Large intestine (tissue), 3 donors: ENCODE results near the gene ETV6. TPM values are rescaled to one million over a fixed set of nuclear protein-coding genes. Genes with fewer than 3 reads are reported as not detected.

Experiments used
- DNase-seq, 2 donors: peaks; one replicate each; pipeline versions ENCODE4 v3.0.0 to v3.0.0-alpha.2; 2013
- H3K27ac ChIP-seq: one replicate; pipeline ENCODE4 v1.5.1; 2013; ENCODE audit warnings: low read length
- H3K27me3 ChIP-seq: 2 replicates; pipeline ENCODE4 v1.6.1; 2013; ENCODE audit warnings: low read length; ENCODE audit not compliant: control insufficient read depth, insufficient read depth
- H3K36me3 ChIP-seq: 2 replicates; pipeline ENCODE4 v1.6.1; 2013; ENCODE audit warnings: low read length; ENCODE audit not compliant: control insufficient read depth, insufficient read depth
- H3K4me1 ChIP-seq: one replicate; pipeline ENCODE4 v1.6.1; 2013; ENCODE audit warnings: low read length; ENCODE audit not compliant: control insufficient read depth, insufficient read depth
- H3K4me3 ChIP-seq: one replicate; pipeline ENCODE4 v1.5.1; 2013; ENCODE audit warnings: low read length
- H3K9me3 ChIP-seq: one replicate; pipeline ENCODE4 v1.6.1; 2013; ENCODE audit warnings: mild to moderate bottlenecking, low read depth, low read length, moderate library complexity; ENCODE audit not compliant: control insufficient read depth
- WGBS: methylation state at CpG from one replicate; pipeline ENCODE4 v1.1.5; 2013; ENCODE audit warnings: low lambda C conversion rate; ENCODE audit not compliant: insufficient coverage; 5-methylcytosine and 5-hydroxymethylcytosine counted together
- polyA plus RNA-seq: library from polyadenylated mRNA; unstranded; fragments of 120-200 nt; gene quantifications from one replicate; pipeline ENCODE4 v1.2.1, GENCODE V29; 2013

The ETV6 gene
- polyA plus RNA-seq, 1 donor = 14.9 TPM

DNA sequence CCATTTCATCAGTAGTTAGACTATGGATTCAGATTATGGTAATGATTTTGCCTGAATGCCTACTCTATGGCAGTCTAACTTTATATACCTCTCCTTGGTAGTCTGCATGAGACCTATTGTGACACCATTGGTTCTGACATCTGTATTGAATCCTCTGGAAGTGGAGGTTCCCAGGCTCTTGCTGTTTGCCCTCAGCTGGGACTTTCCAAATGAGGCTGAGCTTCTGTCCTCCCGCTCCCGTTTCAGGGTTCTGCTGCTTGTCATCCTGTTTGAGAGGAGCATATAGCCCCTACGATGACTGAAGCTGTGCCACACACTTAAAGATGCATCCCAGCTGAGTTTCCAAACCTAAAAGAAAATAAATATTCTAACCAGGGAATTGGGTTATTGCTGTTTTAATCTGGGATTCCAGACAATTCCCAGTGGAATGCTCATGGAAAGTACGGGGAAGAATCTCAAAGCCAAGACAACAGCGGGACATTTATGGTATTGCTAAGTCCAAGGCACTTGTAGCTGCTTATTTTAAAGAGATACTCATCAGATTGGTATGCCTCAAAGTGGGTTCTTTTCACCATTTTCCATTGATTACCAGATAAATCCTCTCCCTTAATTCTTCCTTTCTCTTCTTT is 105.9 kb downstream of the ETV6 start:
- Histone ChIP-seq H3K36me3 (peaks cover 31% of the 10 kb centered on the region), H3K9me3 (no peaks in the 10 kb centered on the region), H3K27me3 (no peaks in the 10 kb centered on the region), H3K4me1 (peaks cover 26% of the 10 kb centered on the region), H3K27ac (peak overlapping the region; percentile 11), H3K4me3 (no peak overlapping the region)
- DNase-seq = no peak
- WGBS = no CpG with 5 or more reads among the region's 5 CpGs

- Histone ChIP-seq H3K4me3 (no peak overlapping the region), H3K27ac (peak overlapping the region; percentile 4), H3K36me3 (peaks cover 31% of the 10 kb centered on the region), H3K27me3 (no peaks in the 10 kb centered on the region), H3K4me1 (peaks cover 26% of the 10 kb centered on the region), H3K9me3 (no peaks in the 10 kb centered on the region)
- no peak for DNase-seq
- no CpG with 5 or more reads among the region's 2 CpGs for WGBS
These were observed 106.5 kb downstream of the ETV6 start for GRCh38 chr12:11756022-11756421.

GRCh38 chr12:11756523-11756922 is 107.0 kb downstream of the ETV6 start:
- 50% methylated on average over 1 of the region's 6 CpGs for WGBS

DNA sequence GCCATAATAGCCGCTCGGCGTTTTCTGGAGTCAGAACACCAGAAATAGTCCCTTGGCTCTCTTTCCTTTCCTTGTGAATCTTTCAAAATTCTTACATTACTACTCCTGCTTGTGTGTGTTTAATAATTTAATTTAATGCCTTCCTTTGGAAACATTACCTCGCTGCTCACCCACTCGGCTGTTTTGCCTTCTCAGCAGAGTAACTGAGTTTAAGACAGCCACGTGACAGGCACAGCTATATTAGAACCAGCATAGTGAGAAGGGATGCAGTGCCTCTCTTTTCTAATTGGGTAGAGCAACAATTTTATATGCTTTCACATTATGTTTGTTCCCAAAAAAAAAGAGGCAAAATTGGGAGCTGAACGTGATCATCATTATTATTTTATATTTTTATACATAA is 107.6 kb downstream of the ETV6 start:
- H3K27ac ChIP-seq = no peak overlapping the region

More at GRCh38 chr12:11756523-11756922, 107.0 kb downstream of the ETV6 start:
- no peak for DNase-seq
- peaks cover 31% of the 10 kb centered on the region for H3K36me3 ChIP-seq
- H3K27me3 ChIP-seq = no peaks in the 10 kb centered on the region
- no peak overlapping the region for H3K27ac ChIP-seq
- H3K9me3 ChIP-seq = no peaks in the 10 kb centered on the region
- no peak overlapping the region for H3K4me3 ChIP-seq
- peaks cover 26% of the 10 kb centered on the region for H3K4me1 ChIP-seq

GRCh38 chr12:11757531-11757930 is 108.1 kb downstream of the ETV6 start:
- 80% methylated on average over 2 of the region's 6 CpGs for WGBS
- H3K27ac ChIP-seq = peak overlapping the region; percentile 64
- H3K4me1 ChIP-seq = peaks cover 33% of the 10 kb centered on the region
- no peak overlapping the region for H3K4me3 ChIP-seq
- peaks cover 28% of the 10 kb centered on the region for H3K36me3 ChIP-seq
- no peak for DNase-seq
- no peaks in the 10 kb centered on the region for H3K9me3 ChIP-seq
- H3K27me3 ChIP-seq = no peaks in the 10 kb centered on the region

More for the DNA sequence above, 107.6 kb downstream of the ETV6 start:
- H3K9me3 ChIP-seq = no peaks in the 10 kb centered on the region
- no peak overlapping the region for H3K4me3 ChIP-seq
- peaks cover 29% of the 10 kb centered on the region for H3K4me1 ChIP-seq
- DNase-seq = no peak
- peaks cover 31% of the 10 kb centered on the region for H3K36me3 ChIP-seq
- H3K27me3 ChIP-seq = no peaks in the 10 kb centered on the region
- 63% methylated on average over 3 of the region's 7 CpGs for WGBS

GRCh38 chr12:11758087-11758486 is 108.6 kb downstream of the ETV6 start:
- Histone ChIP-seq H3K4me3 (no peak overlapping the region), H3K27me3 (no peaks in the 10 kb centered on the region), H3K27ac (peak overlapping the region; percentile 64), H3K36me3 (peaks cover 25% of the 10 kb centered on the region), H3K4me1 (peaks cover 38% of the 10 kb centered on the region), H3K9me3 (no peaks in the 10 kb centered on the region)
- WGBS = no CpG with 5 or more reads among the region's 4 CpGs
- DNase-seq = no peak

DNA sequence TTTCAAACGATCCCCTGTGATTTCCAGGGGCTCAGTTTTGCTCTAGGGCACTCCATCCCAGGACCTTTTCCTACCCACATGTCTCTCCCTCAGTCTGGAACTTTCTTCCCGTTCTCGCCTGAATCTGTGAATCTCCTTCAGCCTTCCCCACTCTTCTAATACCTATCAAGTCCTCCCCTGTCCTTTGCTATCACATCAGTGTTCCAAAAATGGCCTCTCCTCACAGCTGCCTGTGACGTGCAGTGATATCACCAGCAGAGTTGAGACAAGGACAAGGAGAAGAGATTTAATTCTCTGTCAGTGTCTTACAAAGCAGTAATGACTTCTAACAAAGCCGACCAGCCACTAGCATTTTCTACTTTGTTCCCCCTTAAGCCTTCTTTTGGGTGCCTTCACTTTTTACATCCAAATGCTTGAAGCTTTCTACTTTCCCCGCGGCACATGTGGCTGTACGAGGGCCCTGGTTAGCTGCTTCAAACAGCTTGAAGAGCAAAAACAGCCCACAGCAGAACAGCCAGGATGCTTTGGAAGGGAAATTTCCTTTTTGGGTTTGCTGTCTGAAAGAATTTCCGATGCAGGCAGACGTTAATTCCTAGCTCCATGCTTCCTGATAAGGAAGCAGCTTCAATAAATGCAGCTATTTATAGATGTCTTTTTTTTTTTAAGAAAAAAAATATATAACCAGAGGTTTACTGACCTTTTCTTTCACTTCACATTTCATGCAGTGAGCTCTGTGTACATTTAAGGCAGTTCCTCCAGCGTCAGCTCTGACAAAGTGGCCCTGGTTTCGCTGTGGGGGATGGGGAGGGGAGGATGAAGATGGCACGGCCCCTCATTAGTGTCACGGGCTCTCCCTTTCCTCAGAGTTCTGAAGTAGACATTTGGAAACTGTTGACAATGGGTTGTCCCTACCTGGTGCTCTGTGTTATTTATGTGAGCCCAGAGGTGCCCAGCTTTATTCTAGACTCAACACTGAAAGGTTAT is 109.3 kb downstream of the ETV6 start:
- Histone ChIP-seq H3K4me1 (peaks cover 45% of the 10 kb centered on the region), H3K27me3 (no peaks in the 10 kb centered on the region), H3K4me3 (no peak overlapping the region), H3K9me3 (no peaks in the 10 kb centered on the region), H3K27ac (peak overlapping the region; percentile 64), H3K36me3 (peaks cover 20% of the 10 kb centered on the region)
- WGBS = 60% methylated on average over 3 of the region's 14 CpGs
- DNase-seq = peak; percentile 35 to 50

- no peak overlapping the region for H3K4me3 ChIP-seq
- H3K27ac ChIP-seq = peak overlapping the region; percentile 64
- DNase-seq = no peak
- peaks cover 14% of the 10 kb centered on the region for H3K36me3 ChIP-seq
- H3K27me3 ChIP-seq = no peaks in the 10 kb centered on the region
- WGBS = 100% methylated on average over 1 of the region's 5 CpGs
- H3K9me3 ChIP-seq = no peaks in the 10 kb centered on the region
- peaks cover 52% of the 10 kb centered on the region for H3K4me1 ChIP-seq
These were observed 110.0 kb downstream of the ETV6 start for GRCh38 chr12:11759494-11759878.

DNA sequence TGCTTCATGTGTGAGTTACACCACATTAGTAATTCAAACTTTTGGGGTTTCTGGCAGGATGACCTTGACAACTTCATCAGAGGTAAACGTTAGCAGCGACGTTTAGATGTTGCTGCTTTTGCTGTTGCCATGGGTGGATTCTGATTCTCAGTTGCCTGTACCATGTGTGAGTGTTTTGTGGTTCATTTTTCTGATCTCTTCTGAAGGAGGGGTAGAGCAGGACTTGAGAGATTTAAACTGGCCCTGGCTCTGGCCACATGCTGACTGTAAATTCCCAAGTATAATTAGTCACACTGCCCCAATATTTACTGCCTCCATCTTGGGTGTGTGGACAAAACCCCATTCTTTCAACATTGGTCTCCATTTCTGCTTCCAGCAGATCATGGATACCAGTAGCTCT is 110.4 kb downstream of the ETV6 start:
- H3K9me3 ChIP-seq = no peaks in the 10 kb centered on the region
- no peak for DNase-seq
- peak overlapping the region; percentile 64 for H3K27ac ChIP-seq
- H3K36me3 ChIP-seq = peaks cover 11% of the 10 kb centered on the region
- no CpG with 5 or more reads among the region's 3 CpGs for WGBS
- peaks cover 53% of the 10 kb centered on the region for H3K4me1 ChIP-seq
- H3K27me3 ChIP-seq = no peaks in the 10 kb centered on the region
- no peak overlapping the region for H3K4me3 ChIP-seq

DNA sequence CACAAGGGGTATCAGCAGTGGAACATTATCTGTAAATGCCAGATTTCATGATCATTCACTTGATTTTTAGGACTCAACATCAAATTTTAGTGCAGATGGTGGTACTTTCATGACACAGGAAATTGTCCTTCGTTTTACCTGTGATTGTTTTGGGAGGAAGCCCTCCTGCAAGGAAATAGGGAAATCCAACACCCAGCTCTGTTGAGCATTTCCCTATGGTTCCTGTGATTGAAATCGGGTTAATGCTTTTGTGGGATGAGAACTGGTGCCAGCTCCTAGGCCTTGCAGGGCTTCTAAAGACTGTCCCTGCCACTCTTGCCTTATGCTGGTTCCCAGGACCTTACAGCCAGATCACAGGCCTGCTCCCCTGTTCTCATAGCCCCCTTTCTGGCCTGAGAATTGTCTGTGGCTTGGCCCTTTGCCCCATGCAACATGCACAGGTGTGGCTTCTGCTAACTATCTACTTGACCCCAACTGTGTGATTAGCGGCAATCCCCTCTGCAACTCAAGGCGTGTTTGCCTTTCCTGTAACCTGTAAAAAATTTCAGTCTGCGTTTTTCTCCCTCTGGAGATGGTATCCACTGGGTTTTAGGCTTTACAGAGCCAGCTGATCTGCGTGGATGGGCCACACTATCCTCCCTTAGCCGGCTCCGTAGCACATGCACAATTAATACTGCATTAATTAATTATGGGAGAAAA is 112.5 kb downstream of the ETV6 start:
- peak overlapping the region; percentile 21 for H3K27ac ChIP-seq
- no CpG with 5 or more reads among the region's 8 CpGs for WGBS
- H3K4me1 ChIP-seq = peaks cover 49% of the 10 kb centered on the region
- H3K9me3 ChIP-seq = no peaks in the 10 kb centered on the region
- H3K36me3 ChIP-seq = peaks cover 4% of the 10 kb centered on the region
- no peak overlapping the region for H3K4me3 ChIP-seq
- no peaks in the 10 kb centered on the region for H3K27me3 ChIP-seq
- DNase-seq = no peak
